Activated gamma-delta T cell (primary cell): Measurements from ENCODE around the gene C2CD4C.
"Not testable (repeated sequence)": the region's sequence is repeated elsewhere in the genome, so short reads cannot be mapped to it uniquely, and the experiment has no call there.

Source experiments
- DNase-seq: peaks from one replicate; lab custom pipeline; 2025; lab: John Stamatoyannopoulos, UW

The C2CD4C gene

GRCh38 chr19:399370-399769 lies 9.6 kb downstream of the C2CD4C start:
- no peak for DNase-seq

GRCh38 chr19:398719-399118 lies 10.2 kb downstream of the C2CD4C start:
- no peak for DNase-seq

- no peak for DNase-seq
These were observed 10.8 kb downstream of the C2CD4C start for GRCh38 chr19:397941-398706.

GRCh38 chr19:397321-397720 lies 11.6 kb downstream of the C2CD4C start:
- no peak for DNase-seq

- DNase-seq, result no peak
These were observed 13.5 kb downstream of the C2CD4C start for GRCh38 chr19:395467-395866.

- DNase-seq, result not testable (repeated sequence)
These were observed 14.1 kb downstream of the C2CD4C start for GRCh38 chr19:394857-395256.

GRCh38 chr19:393560-393959 lies 15.4 kb downstream of the C2CD4C start:
- DNase-seq, result not testable (repeated sequence)

GRCh38 chr19:392375-392970 lies 16.5 kb downstream of the C2CD4C start:
- DNase-seq, result no peak

- no peak for DNase-seq
These were observed 17.1 kb downstream of the C2CD4C start for GRCh38 chr19:391726-392374.

- no peak for DNase-seq
These were observed 17.8 kb downstream of the C2CD4C start for GRCh38 chr19:391207-391557.

GRCh38 chr19:390386-391206 lies 18.4 kb downstream of the C2CD4C start:
- no peak for DNase-seq

GRCh38 chr19:389935-390289 lies 19.0 kb downstream of the C2CD4C start:
- no peak for DNase-seq

GRCh38 chr19:389255-389934 lies 19.6 kb downstream of the C2CD4C start:
- no peak for DNase-seq

- DNase-seq, result no peak
These were observed 20.3 kb downstream of the C2CD4C start for GRCh38 chr19:388691-389090.

- DNase-seq, result no peak
These were observed 21.2 kb downstream of the C2CD4C start for GRCh38 chr19:387777-388176.

- not testable (repeated sequence) for DNase-seq
These were observed 22.2 kb downstream of the C2CD4C start for GRCh38 chr19:386632-387301.

- DNase-seq, result not testable (repeated sequence)
These were observed 22.8 kb downstream of the C2CD4C start for GRCh38 chr19:386189-386588.

GRCh38 chr19:384799-385169 lies 24.2 kb downstream of the C2CD4C start:
- no peak for DNase-seq

GRCh38 chr19:383922-384798 lies 24.8 kb downstream of the C2CD4C start:
- DNase-seq, result no peak

GRCh38 chr19:383040-383439 lies 25.9 kb downstream of the C2CD4C start:
- no peak for DNase-seq
